Stimulated activated CD4-positive, alpha-beta T cell treated with anti-CD3 and anti-CD28 coated beads, Interleukin-4, amount 100 ng/mL, for 24 hours (primary cell): ENCODE data around the gene ZNF442.
"Not testable (repeated sequence)": the region's sequence is repeated elsewhere in the genome, so short reads cannot be mapped to it uniquely, and the experiment has no call there.

ENCODE experiments used
- DNase-seq: peaks from one replicate; pipeline ENCODE4 v3.0.0-alpha.2; 2020

The ZNF442 gene

DNA sequence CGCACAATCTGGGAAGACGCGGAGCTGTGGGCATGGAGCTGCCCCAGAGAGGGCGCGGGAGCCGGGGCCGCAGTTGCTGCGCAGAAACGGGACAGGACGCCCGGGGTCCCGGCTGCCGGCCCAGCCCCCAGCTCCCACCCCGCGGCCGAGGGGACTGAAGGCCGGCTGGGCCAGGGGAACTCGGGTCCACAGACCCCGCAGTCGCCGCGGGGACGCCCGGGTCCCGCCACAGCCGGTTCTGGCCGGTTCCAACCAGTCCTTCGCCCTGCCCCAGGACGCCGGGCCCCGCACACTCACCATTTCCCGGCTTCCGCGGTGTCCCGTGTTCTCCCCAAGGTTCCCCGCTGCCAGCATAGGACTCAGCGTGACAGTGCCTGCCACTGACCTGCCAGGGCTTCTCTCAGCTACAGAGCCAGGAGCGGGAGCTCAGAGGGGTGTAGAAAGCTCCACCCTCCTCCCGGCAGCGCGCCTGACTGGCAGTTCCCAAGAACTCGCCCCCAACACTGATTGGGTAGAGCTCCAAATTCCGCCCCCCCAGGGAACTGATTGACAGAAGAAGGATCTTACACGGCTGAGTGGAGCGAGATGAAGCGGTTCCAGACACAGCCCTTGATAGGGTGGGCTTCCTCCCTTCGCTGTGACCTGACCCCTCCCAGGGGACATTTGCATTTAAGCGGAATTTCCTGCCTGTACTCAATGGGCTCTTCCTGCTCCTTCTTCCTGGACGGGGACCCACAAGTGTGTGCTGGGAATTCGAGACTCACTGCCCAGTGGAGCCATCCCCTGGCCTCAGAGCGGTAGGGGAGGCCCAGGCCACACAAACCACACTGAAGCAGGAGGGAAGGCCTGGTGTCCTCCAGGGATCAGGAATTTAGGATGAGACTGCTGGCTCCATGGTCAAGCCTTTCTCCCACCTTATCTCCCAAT, at the start of gene ZNF442:
Gene ZNF442, minus strand, starts transcription at position 448 of the 927 bp plus-strand sequence. CDS start 2,052 bp downstream, outside the sequence.
- DNase-seq, result peak; percentile 92

DNA sequence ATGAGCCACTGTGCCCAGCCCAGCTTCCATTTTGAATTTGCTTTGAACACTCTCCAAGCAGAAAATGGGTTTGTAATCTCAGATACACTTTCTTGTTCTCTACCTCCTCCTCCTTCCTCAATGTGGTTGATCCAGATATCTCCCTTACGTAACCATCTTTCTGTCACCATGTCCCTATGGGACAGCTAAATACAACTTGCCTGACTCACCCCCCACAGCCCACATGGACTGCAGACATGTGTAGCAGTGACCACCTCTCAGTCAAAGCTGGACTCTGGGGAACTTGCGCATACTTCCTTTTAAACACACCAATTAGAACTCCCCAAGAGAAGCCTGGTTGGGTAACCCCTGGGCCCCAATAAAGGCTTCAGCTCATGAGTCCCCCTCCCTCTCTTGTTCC, 46.4 kb upstream of the ZNF442 start:
- no peak for DNase-seq

DNA sequence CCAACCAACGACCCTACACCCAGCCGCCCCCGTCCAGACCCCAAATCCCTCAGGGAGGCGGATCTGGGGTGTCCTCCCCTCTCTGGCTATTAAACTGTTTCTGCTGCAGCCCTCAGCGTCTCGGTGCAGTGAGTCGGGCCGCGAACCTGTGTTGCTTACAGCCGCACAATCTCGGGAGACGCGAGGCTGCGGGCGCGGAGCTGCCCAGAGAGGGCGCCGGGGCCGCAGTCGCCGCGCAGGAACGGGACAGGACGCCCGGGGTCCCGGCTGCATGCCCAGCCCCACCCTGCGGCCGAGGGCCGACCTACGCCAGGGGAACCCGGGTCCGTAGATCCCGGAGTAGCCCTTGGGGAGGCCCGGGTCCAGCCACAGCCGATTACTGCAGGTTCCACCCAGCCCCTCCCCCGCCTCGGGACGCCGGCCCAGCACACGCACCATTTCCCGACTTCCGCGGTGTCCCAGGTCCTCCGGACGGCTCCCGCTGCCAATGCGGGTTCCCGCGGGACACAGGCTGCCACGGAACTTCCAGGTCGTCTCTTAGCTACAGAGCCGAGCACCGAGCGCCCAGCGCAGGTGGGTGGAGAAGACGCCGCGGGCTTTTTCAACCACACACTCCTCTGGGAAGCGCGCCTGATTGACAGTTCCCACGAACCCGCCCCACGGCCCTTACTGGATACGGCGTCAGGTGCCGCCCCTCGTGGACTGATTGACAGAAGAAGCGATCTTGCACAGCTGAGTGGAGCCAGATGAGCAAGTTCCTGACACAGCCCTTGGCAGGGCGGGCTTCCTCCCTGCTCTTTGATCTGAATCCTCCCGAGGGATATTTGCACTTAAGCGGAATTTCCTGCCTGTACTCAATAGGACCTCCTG, 35.4 kb upstream of the ZNF442 start, which contains the start of gene ZNF799:
Gene ZNF799, minus strand, starts transcription at position 639 of the 870 bp plus-strand sequence. Its CDS starts 201 bp downstream, at position 438.
- peak; percentile 89 for DNase-seq

DNA sequence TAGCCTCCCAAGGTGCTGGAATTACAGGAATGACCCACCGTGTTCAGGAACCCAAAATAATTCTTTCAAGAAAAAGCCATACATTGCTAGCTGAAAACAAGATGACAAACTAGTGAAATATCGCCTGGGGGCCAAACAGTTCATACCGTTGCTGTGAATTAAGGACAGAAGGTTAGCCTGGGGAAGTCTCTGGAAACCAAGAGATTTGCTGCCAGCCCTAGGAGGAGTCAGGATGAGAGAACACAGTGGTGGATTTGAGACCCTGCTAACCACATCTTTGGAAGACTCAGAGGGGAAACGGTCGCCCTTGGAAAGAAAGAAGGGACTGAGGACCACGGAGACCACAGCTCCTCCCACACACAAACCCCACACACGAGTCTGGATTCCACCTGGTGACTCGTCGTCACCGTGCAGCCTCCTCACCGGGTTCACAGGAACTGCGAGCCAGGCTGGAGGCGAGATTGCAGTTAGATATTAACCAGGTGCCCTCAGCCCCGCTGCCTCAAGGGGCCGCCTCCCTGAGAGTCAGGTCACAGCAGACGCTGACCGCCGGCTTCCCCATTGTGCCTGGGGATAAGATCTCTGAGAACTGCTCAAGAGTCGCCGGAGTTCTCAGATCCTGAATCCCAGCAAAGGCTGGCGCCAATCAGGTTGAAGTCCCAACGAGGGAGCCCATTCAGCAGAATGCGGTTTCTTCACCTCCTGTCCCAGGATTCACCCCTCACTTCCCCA, 34.6 kb upstream of the ZNF442 start:
- peak; percentile 19 for DNase-seq

DNA sequence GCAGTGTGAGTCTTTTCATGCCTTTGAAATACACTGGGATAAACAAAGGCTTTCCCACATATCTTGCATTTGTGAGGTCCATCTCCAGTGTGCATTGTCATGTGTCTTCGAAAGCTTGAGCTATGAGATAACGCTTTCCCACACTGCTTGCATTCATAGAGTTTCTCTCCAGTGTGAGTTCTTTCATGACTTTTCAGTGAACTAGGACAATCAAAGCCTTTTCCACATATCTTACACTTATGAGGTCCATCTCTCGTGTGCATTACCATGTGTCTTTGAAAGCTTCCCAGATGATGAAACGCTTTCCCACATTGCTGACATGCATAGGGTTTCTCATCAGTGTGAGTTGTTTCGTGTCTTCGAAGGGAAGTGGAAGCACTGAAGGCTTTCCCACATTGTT, 25.7 kb upstream of the ZNF442 start:
- DNase-seq, result not testable (repeated sequence)

DNA sequence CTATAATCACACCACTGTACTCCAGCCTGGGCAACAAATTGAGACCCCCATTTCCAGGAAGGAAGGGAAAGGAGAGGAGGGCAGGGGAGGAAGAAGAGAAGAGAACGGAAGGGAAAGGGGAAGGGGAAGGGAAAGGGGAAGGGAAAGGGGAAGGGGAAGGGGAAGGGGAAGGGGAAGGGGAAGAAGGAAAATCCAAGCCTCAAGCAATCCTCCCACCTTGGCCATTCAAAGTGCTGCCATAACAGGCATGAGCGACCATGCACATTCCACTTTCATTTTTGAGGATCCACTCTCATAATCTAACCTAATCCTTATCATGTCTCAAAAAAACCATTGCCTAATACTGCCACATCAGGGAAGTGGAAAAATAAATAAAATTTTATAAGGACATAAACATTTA, 20.9 kb upstream of the ZNF442 start:
- not testable (repeated sequence) for DNase-seq

DNA sequence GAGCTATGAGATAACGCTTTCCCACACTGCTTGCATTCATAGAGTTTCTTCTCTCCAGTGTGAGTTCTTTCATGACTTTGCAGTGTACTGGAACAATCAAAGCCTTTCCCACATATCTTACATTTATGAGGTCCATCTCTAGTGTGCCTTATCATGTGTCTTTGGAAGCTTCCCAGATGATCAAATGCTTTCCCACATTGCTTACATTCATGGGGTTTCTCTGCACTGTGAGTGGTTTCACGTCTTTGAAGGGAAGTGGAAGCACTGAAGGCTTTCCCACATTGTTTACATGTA, 14.9 kb upstream of the ZNF442 start:
- DNase-seq, result no peak

DNA sequence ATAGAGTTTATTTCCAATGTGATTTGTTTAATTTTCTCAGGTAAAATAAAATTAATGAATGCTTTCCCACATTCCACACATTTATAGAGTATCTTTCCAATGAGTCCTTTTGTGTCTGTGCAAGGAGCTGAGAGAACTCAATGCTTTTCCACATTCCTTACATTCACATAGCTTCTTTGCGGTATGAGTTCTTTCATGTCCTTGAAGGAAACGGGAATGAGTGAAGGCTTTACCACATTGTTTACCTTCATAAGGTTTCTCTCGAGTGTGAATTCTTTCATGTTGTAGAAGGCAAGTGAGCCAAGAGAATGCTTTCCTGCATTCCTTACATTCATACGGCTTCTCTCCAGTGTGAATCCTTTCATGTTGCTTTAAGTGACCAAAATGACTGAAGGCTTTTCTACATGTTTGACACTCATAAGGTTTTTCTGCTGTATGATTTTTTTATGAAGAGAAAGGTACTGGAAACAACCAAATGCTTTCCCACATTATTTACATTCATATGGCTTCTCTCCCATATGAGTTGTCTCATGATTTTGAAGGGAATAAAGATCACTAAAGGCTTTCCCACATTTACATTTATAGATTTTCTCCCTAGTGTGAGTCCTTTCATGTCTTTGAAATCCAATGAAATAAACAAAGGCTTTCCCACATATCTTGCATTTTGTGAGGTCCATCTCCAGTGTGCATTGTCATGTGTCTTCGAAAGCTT, 14.4 kb upstream of the ZNF442 start:
- DNase-seq, result no peak

DNA sequence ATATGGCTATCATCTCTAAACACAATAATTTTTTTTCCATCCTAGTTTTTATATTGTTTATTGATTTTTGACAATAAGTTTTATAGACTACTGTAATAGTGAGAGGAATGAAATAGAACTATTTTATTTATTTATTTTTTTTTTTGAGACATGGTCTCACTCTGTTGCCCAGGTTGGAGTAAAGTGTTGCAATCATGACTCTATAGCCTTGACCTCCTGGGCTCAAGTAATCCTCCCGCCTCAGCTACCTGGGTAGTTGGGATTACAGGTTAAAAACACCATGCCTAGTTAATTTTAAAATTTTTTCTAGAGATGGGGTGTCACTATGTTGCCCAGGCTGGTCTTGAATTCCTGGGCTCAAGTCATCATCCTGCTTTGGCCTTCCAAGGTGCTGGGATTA, 8.5 kb upstream of the ZNF442 start:
- DNase-seq, result no peak

DNA sequence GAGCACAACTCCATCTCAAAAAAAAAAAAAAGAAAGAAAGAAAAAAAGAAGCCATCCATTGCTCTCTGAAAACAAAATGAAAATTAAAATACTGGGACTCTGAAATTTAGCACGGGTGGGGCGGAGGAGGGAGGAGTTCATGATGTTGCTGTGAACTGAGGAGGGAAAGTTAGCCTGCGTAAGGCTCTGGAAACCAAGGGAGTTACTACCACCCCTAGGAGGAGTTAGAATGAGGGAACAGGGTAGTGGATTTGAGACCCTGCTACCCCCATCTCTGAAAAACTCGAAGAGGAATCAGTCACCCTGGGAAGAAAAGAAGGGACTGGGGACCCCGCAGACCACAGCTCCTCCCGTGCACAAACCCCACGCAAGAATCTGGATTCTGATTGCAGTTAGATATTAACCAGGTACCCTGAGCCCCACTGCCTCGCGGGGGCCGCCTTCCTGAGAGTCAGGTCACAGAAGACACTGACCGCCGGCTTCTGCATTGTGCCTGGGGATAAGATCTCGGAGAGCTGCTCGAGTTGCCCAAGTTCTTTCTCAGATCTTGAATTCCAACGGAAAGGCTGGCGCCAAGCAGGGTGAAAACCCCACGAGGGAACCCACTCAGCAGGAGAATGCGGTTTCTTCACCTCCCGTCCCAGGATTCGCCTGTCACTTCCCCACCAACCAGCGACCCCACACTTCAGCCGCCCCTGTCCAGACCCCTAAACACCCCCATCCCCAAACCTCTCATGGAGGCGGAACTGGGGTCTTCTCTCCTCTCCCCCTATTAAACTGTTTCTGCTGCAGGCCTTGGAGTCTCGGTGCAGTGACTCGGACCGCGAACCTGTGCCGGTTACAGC, 870 bp downstream of the ZNF442 start:
- DNase-seq, result peak; percentile 4

DNA sequence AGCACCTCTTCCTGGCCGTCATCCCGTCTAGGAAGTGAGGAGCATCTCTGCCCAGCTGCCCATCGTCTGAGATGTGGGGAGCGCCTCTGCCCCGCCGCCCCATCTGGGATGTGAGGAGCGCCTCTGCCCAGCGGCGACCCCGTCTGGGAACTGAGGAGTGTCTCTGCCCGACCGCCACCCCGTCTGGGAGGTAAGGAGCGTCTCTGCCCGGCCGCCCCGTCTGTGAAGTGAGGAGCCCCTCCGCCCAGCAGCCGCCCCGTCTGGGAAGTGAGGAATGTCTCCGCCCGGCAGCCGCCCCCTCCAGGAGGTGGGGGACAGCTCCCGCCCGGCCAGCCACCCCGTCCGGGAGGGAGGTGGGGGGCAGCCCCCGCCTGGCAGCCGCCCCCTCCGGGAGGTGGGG, 3.2 kb downstream of the ZNF442 start:
- DNase-seq, result not testable (repeated sequence)

DNA sequence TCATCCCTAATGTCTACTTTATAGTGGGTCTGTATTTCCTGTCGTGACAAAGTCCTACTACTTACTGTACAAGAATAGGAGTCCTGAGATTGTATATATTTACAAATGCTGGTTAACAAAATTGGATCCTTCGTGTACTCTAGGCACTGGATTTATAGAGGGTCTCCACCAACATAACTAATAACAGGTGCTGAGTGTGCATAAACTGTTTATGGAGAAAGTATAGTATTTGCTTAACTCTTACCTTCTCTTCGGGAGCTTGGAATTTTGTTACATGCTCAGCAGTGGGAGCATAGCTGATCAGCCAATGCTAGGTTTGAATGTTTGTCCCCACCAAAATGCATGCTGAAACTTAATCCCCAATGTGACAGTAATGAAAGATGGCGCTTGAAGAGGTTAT, 12.1 kb downstream of the ZNF442 start:
- no peak for DNase-seq

DNA sequence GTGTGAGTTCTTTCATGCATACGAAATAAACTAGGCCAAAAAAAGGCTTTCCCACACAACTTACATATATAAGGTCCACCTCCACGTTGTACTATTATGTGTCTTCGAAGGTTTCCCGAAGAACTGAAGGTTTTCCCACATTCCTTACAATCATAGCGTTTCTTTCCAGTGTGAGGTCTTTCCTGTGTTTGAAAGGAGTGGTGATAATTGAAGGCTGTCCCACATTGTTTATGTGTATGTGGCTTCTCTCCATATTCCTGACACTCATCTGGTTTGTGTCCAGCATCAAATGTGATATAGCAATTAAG, 14.6 kb downstream of the ZNF442 start:
- DNase-seq, result no peak

DNA sequence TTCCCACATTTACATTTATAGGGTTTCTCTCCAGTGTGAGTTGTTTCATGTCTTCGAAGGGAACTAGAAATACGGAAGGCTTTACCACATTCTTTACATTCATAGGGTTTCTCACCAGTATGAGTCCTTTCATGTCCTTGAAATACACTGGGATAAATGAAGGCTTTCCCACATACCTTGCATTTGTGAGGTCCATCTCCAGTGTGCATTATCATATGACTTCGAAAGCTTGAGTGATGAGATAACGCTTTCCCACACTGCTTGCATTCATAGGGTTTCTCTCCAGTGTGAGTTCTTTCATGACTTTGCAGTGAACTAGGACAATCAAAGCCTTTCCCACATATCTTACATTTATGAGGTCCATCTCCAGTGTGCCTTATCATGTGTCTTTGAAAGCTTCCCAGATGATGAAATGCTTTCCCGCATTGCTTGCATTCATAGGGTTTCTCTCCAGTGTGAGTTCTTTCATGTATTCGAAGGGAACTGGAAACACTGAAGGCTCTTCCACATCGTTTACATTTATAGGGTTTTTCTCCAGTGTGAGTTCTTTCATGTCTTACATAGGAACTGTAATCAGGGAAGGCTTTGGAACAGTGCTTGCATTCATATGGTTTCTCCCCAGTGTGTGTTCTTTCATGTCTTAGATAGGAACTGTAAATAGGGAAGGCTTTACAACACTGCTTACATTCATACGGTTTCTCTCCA, 15.1 kb downstream of the ZNF442 start:
- no peak for DNase-seq

DNA sequence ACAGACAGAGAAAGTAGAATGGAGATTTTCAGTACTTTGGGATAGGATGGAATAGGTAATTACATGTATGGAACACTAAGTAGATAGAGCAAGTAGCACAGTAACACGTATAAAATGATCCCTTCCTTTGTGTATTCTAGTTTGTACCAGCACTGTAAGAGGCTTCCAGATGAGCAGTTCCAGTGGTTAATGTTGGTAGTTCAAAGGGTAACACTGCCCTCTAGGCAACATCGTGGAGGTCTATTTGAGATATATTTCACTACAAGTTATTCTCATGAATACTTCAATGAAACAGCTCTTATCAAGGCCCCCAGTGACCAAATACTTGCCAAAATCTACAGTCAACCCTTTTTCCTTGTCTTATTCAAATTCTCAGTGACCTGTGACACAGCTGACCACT, 18.6 kb downstream of the ZNF442 start:
- DNase-seq, result peak; percentile 16

DNA sequence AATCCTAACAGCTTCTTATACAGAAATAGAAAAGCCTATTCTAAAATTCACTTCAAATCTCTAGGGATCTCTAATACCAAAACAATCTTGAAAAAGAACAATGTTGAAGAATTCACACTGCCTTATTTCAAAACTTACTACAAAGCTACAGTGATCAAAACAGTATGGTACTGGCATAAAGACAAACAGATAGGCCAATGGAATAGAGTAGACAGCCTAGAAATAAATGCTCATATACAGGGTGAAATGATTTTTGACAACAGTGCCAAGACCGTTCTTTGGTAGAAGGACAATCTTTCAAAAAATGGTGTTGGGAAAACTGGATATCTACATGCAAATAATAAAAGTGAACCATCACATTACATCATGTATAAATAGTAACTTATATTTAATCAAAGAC, 20.3 kb downstream of the ZNF442 start:
- no peak for DNase-seq

DNA sequence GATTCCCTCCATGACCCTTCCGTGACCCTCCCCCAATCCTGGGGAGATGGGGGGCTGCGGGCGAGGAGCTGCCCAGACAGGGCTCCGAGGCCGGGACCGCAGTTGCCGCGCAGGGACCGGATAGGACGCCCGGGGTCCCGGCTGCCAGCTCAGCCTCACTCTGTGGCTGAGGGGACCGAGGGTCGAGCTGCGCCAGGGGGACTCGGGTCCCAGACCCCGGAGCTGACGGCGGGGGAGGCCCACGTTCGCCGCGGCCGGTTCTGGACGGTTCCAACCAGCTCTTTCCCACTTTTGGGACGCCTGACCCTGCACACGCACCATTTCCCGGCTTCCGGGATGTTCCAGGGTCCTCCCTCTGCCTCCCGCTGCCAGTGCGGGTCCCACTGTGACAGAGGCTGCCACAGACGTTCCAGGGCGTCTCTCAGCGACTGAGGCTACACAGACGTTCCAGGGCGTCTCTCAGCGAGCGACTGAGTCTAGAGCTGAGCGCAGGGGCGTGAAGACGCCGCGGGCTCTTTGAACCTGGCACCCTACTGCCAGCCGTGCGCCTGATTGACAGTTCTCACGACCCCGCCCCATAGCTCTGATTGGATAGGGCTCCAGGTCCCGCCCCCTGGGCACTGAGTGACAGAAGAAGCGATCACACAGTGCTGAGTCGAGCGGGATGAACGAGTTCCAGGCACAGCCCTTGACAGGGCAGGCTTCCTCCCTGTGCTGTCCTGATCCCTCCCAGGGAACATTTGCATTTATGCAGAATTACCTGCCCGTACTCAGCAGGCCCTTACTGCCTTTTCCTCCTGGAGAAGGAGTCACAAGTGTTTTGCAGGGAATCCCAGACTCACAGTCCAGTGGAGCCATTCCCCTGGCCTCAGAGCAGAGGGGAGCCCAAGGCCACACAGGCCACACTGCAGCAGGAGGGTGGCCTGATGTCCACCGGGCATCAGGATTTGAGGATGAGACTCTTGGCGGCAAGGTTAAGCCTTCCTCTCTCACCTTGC, 32.0 kb downstream of the ZNF442 start, which contains the start of gene ZNF563:
Gene ZNF563, minus strand, starts transcription at position 472 of the 998 bp plus-strand sequence. Its CDS starts 151 bp downstream, at position 321.
- DNase-seq, result peak; percentile 99

DNA sequence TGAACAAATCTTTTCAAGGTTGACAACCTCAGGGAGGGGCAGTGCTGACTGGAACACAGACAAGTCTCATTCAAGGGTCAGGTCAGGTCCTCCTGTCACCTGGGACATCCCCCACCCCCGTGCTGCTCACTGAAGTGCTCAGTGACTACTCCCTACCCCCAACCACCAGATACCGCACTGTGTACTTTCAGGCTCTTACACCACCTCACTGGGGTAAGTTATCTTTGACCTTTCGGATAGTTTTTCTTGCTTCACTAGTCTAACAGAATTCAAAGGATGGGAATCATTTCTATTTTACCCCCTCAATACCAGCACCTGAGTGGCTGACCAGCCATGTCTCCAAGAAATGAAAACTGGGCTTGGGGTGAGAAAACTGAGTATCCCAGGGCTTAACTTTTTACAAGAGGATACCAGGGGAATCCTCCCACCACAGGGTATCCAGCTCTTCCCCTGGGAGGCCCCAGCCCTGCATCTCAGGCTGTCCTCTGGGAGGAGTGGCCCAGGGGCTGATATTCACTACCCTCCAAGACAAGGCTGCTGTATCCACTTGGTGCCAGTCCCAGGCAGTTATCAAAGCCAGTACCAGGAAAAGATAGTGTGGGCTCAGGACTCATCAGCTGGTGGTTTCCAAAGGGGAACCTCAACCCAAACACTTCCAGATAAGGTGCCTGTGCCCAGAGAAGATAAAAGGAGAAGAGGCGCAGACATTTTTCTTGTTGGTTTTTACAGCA, 34.1 kb downstream of the ZNF442 start:
- DNase-seq, result peak; percentile 82

DNA sequence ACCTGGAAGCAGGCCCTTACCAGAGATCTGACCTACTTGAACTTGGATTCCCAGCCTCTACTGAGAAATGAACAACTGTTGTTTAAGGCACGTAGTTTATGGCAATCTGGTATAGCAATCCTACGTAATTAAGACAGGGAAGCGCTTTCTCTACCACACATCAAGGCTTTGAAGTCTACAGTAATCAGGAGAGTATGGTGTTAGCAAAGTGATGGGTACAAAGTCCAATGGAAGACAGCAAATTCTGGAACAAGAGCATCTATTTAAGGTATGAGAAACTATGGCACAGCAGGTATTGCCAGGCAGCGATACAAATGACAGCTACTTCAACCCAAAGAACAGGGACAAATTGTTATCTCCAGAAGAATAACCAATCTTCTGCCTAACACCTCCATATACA, 35.1 kb downstream of the ZNF442 start:
- DNase-seq, result no peak
